Right ventricle myocardium superior (tissue), 1 donor: ENCODE measurements around the gene RTL1. TPM values are rescaled to one million over a fixed set of nuclear protein-coding genes. Genes with fewer than 3 reads are reported as not detected.

Source experiments
- ATAC-seq: fragments of 200-7000 bp; cut with Tn5 transposase; one replicate; pipeline ENCODE4 v1.9.1; 2020; ENCODE audit warnings: mild to moderate bottlenecking; ENCODE audit not compliant: poor library complexity
- DNase-seq: peaks from one replicate; pipeline ENCODE4 v3.0.0-alpha.2; 2020
- intact Hi-C: fragments of 100-400 bp; cut with DNase I; formaldehyde crosslinking; loops from one replicate; pipeline ENCODE4 v1.11.2; 2022
- total RNA-seq: library from RNA; stranded (reverse); fragmentation: NEBNext Ultra II Directional; extraction: Animal tissue kit (Norgen Biotek cat#: 25700); gene quantifications from one replicate; pipeline ENCODE4 v1.2.1, GENCODE V29; 2021
- donor health status: DM: no; HTN: yes; CAD: no; lungs with severe emphysema.

Gene RTL1
- total RNA-seq, 1 donor from 2014 or later = not detected

GRCh38 chr14:100858838-100859220 lies 44.7 kb downstream of the RTL1 start:
- DNase-seq = peak; percentile 37
- intact Hi-C loops = loop anchor here (10.0 kb wide), 1 partner anchor 766 kb away; no protein-coding TSS in a partner anchor
- no peak for ATAC-seq

GRCh38 chr14:100857923-100858837 lies 45.3 kb downstream of the RTL1 start:
- DNase-seq (peak; percentile 18), ATAC-seq (no peak)
- intact Hi-C loops = loop anchor here (10.0 kb wide), 1 partner anchor 767 kb away; no protein-coding TSS in a partner anchor

- DNase-seq = peak; percentile 20
- ATAC-seq = no peak
- intact Hi-C loops = loop anchor here (10.0 kb wide), 1 partner anchor 767 kb away; no protein-coding TSS in a partner anchor
Observed at GRCh38 chr14:100857233-100857922, 46.1 kb downstream of the RTL1 start.

- no peak for ATAC-seq
- DNase-seq = peak; percentile 5
- intact Hi-C loops = loop anchor here (10.0 kb wide), 1 partner anchor 768 kb away; no protein-coding TSS in a partner anchor
Observed at GRCh38 chr14:100856056-100856950, 47.2 kb downstream of the RTL1 start.

- intact Hi-C loops = loop anchor here (10.0 kb wide), 1 partner anchor 769 kb away; no protein-coding TSS in a partner anchor
- DNase-seq = peak; percentile 27
Observed at GRCh38 chr14:100855256-100855930, 48.1 kb downstream of the RTL1 start.

GRCh38 chr14:100854435-100854834 lies 49.1 kb downstream of the RTL1 start:
- ATAC-seq = no peak
- intact Hi-C loops = loop anchor here (10.0 kb wide), 1 partner anchor 770 kb away; no protein-coding TSS in a partner anchor
- peak; percentile 6 for DNase-seq

More at GRCh38 chr14:100855256-100855930, 48.1 kb downstream of the RTL1 start:
- no peak for ATAC-seq

GRCh38 chr14:100851946-100852620 lies 51.4 kb downstream of the RTL1 start:
- no peak for ATAC-seq
- DNase-seq = peak; percentile 45
- intact Hi-C loops = loop anchor here (10.0 kb wide), 1 partner anchor 773 kb away; no protein-coding TSS in a partner anchor

- ATAC-seq = no peak
- peak; percentile 36 for DNase-seq
- intact Hi-C loops = loop anchor here (10.0 kb wide), 1 partner anchor 773 kb away; no protein-coding TSS in a partner anchor
Observed at GRCh38 chr14:100851586-100851916, 52.0 kb downstream of the RTL1 start.

- peak; percentile 75 for ATAC-seq
- intact Hi-C loops = loop anchor here (10.0 kb wide), 1 partner anchor 774 kb away; no protein-coding TSS in a partner anchor
- DNase-seq = peak; percentile 78
Observed at GRCh38 chr14:100850841-100851585, 52.5 kb downstream of the RTL1 start.

- DNase-seq (no peak), ATAC-seq (no peak)
- intact Hi-C loops = no loop called here
Observed at GRCh38 chr14:100849115-100849781, 54.3 kb downstream of the RTL1 start.

GRCh38 chr14:100846309-100846859 lies 57.1 kb downstream of the RTL1 start:
- ATAC-seq (no peak), DNase-seq (no peak)
- intact Hi-C loops = no loop called here

GRCh38 chr14:100845341-100845740 lies 58.2 kb downstream of the RTL1 start:
- no peak for ATAC-seq
- intact Hi-C loops = no loop called here
- DNase-seq = peak; percentile 23

GRCh38 chr14:100844846-100845245 lies 58.7 kb downstream of the RTL1 start:
- intact Hi-C loops = no loop called here
- no peak for ATAC-seq
- DNase-seq = peak; percentile 26

GRCh38 chr14:100844421-100844820 lies 59.1 kb downstream of the RTL1 start:
- no peak for ATAC-seq
- intact Hi-C loops = no loop called here
- no peak for DNase-seq

- peak; percentile 27 for DNase-seq
- no peak for ATAC-seq
- intact Hi-C loops = no loop called here
Observed at GRCh38 chr14:100844082-100844408, 59.5 kb downstream of the RTL1 start.

- intact Hi-C loops = no loop called here
- ATAC-seq = peak; percentile 49
- DNase-seq = peak; percentile 33
Observed at GRCh38 chr14:100842799-100843198, 60.7 kb downstream of the RTL1 start.
